ENCODE data around the gene GDNF. TPM values are rescaled to one million over a fixed set of nuclear protein-coding genes. Genes with fewer than 3 reads are reported as not detected.

The GDNF gene
- total and polyA plus RNA-seq, 10 donors = 0.02 to 0.88 (median 0.15) TPM; not detected in 2

DNA sequence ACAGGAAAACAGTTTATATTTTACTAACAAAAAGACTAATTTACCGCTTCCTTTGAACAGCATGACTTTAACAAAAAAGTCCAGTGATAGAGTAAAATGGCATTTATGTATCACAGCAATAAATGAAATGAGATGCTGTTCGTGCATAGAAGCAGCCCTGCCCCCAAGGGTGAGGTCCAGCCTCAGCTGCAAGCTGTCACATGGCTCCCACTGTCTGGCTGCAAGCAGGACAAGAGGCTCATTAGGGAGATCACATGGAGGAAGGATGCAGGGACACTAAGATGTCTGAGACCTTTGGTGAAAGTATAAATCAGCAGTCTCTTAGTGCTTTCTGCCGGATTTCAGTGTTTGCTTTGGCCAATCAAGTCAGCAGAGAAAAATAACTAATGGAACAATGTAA lies 23.0 kb downstream of the GDNF start:
- no peaks in the 10 kb centered on the region for H3K9me3 ChIP-seq
- H3K4me1 ChIP-seq = no peaks in the 10 kb centered on the region
- intact Hi-C loops (cut with DNase I; ENCODE audit: low total_unique reads) = no loop called here
- peaks cover 0 to 5% (median 0%) of the 10 kb centered on the region in 7 donors for H3K27me3 ChIP-seq (replicated peaks in 1 of 7)
- no peak overlapping the region for H3K27ac ChIP-seq
- H3K36me3 ChIP-seq = no peaks in the 10 kb centered on the region
- no peak for TF ChIP-seq POLR2A (IDR thresholded peaks at IDR 0.05)
- no peak for TF ChIP-seq POLR2AphosphoS5 (IDR thresholded peaks at IDR 0.05)
- TF ChIP-seq, protein P1, sequence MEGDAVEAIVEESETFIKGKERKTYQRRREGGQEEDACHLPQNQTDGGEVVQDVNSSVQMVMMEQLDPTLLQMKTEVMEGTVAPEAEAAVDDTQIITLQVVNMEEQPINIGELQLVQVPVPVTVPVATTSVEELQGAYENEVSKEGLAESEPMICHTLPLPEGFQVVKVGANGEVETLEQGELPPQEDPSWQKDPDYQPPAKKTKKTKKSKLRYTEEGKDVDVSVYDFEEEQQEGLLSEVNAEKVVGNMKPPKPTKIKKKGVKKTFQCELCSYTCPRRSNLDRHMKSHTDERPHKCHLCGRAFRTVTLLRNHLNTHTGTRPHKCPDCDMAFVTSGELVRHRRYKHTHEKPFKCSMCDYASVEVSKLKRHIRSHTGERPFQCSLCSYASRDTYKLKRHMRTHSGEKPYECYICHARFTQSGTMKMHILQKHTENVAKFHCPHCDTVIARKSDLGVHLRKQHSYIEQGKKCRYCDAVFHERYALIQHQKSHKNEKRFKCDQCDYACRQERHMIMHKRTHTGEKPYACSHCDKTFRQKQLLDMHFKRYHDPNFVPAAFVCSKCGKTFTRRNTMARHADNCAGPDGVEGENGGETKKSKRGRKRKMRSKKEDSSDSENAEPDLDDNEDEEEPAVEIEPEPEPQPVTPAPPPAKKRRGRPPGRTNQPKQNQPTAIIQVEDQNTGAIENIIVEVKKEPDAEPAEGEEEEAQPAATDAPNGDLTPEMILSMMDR (IDR thresholded peaks at IDR 0.05 in 8 of 11, conservative IDR thresholded peaks at IDR 0.05 in 3 of 11) = no peak
- WGBS, 5 donors = 66 to 76% (median 73%) methylated on average over 3 of the region's 3 CpGs
- H3K4me3 ChIP-seq = no peak overlapping the region
- no peak for DNase-seq

DNA sequence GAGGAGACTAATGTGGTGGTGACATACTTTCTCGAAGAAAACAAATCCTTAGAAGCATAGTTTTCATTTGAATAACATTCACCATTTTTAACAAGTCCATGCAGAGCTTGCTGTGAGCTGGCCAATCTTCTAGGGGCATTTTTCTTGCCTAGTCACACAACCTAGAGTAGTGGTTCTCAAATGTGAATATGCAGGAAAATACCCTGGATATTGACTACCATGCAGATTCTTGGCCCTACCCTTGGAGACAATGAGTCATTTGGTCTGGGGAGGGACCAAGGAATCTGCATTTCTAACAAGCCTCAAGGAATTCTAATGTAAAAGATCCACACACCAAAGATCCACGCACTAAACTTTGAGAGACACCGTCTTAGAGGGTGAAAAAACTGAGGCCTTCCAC lies 23.5 kb downstream of the GDNF start:
- WGBS, 5 donors = 82 to 94% (median 87%) methylated on average over 3 of the region's 3 CpGs
- no peak overlapping the region for H3K4me3 ChIP-seq
- H3K27ac ChIP-seq = no peak overlapping the region
- intact Hi-C loops (cut with DNase I; ENCODE audit: low total_unique reads) = no loop called here
- H3K4me1 ChIP-seq = no peaks in the 10 kb centered on the region
- H3K36me3 ChIP-seq = no peaks in the 10 kb centered on the region
- TF ChIP-seq POLR2A (IDR thresholded peaks at IDR 0.05) = no peak
- no peak for TF ChIP-seq POLR2AphosphoS5 (IDR thresholded peaks at IDR 0.05)
- TF ChIP-seq, protein P1 (IDR thresholded peaks at IDR 0.05 in 8 of 11, conservative IDR thresholded peaks at IDR 0.05 in 3 of 11) = no peak
- H3K9me3 ChIP-seq = no peaks in the 10 kb centered on the region
- H3K27me3 ChIP-seq (replicated peaks in 1 of 7) = peaks cover 0 to 5% (median 0%) of the 10 kb centered on the region in 7 donors
- DNase-seq = no peak

DNA sequence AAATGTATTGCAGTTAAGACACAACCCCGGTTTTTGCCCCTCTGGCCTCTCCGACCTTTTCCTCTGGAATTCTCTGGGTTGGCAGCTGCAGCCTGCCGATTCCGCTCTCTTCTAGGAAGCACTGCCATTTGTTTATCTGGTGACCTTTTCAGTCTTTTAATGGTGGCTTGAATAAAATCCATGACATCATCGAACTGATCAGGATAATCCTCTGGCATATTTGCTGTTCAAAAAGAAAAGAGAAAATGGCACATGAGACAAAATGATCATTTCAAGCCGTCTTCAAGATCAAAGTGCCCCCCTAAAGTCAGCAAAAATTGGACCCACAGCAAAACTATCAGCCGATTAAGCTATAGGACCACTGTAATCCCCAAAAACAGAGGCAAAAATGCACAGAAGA lies 23.9 kb downstream of the GDNF start:
- Histone ChIP-seq H3K9me3 (no peaks in the 10 kb centered on the region), H3K27ac (no peak overlapping the region), H3K4me3 (no peak overlapping the region), H3K4me1 (no peaks in the 10 kb centered on the region), H3K27me3 (replicated peaks in 1 of 7) (peaks cover 0 to 4% (median 0%) of the 10 kb centered on the region in 7 donors), H3K36me3 (no peaks in the 10 kb centered on the region)
- intact Hi-C loops (cut with DNase I; ENCODE audit: low total_unique reads) = no loop called here
- no peak for TF ChIP-seq POLR2A (IDR thresholded peaks at IDR 0.05)
- TF ChIP-seq, protein P1 (IDR thresholded peaks at IDR 0.05 in 8 of 11, conservative IDR thresholded peaks at IDR 0.05 in 3 of 11) = no peak
- no peak for TF ChIP-seq POLR2AphosphoS5 (IDR thresholded peaks at IDR 0.05)
- WGBS, 5 donors = 82 to 87% (median 84%) methylated on average over 7 of the region's 7 CpGs
- no peak for DNase-seq

DNA sequence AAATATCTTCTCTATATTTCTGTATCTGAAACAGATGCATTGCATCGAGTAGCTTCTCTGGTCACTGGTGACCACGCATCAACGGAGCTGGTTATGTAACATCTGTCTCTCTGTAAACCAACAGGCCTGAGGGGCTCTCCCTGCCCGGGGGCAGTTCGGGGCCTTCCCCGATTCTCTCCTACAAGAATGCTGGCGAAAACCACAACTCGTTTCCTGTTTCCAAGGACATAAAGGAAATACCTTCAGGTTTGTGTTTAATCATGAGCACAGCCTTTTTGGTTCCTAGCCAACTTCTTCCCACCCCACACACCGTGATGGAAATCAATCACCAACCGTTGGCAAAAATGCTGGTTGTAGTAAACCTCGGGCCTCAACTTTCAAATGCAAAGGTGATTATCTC lies 25.1 kb downstream of the GDNF start:
- Histone ChIP-seq H3K36me3 (no peaks in the 10 kb centered on the region), H3K27ac (no peak overlapping the region), H3K4me3 (no peak overlapping the region), H3K9me3 (no peaks in the 10 kb centered on the region), H3K4me1 (no peaks in the 10 kb centered on the region), H3K27me3 (replicated peaks in 1 of 7) (no peaks in the 10 kb centered on the region)
- TF ChIP-seq POLR2AphosphoS5 (IDR thresholded peaks at IDR 0.05) (no peak), POLR2A (IDR thresholded peaks at IDR 0.05) (no peak)
- TF ChIP-seq, protein P1 (IDR thresholded peaks at IDR 0.05 in 8 of 11, conservative IDR thresholded peaks at IDR 0.05 in 3 of 11) = no peak
- 39 to 53% (median 48%) methylated on average over 11 of the region's 11 CpGs for WGBS, 5 donors
- DNase-seq = no peak
- intact Hi-C loops (cut with DNase I; ENCODE audit: low total_unique reads) = no loop called here

Data from spleen (tissue), 11 donors.